Measurements from ENCODE around the gene CRAMP1.

Gene CRAMP1

DNA sequence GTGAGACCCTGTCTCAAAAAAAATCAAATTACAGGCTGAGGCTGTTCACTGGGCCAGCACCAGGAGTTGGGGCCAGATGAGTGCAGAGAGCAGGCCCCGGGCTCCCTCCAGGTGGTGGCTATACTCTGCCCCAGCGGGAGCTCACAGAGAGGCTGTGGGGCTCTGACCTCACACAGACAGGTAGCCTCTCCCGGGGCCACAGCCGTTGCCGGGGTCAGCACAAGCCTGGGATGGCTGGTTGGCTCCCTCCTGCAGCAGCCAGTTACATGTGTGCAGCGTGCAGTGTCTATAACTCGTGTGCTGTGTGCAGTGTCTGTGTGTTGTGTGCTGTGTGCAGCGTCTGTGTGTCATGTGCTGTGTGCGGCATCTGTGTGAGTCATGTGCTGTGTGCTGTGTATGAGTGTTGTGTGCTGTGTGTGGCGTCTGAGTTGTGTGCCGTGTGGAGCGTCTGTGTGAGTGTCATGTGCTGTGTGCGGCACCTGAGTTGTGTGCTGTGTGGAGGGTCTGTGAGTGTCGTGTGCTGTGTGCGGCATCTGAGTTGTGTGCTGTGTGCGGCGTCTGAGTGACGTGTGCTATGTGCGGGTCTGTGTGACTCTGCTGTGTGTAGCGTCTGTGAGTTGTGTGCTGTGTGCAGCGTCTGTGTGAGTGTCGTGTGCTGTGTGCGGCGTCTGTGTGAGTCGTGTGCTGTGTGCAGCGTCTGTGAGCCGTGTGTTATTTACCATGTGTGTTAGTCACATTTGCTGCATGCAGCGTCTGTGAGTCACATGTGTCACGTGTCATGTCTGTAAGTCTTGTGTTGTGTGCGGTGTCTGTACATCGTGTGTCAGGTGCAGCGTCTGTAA, 114.7 kb downstream of the CRAMP1 start:
- no peak overlapping the region for H3K4me3 ChIP-seq (ENCODE audit: low read depth, low read length)
- no peak for DNase-seq (ENCODE audit: low read depth)
- no peak for TF ChIP-seq CTCF (IDR thresholded peaks at IDR 0.05; ENCODE audit: control insufficient read depth, extremely low read depth, insufficient read depth)

Measured in LNCaP clone FGC (cell line).